ENCODE results near the gene KPNA3.

KPNA3 gene

DNA sequence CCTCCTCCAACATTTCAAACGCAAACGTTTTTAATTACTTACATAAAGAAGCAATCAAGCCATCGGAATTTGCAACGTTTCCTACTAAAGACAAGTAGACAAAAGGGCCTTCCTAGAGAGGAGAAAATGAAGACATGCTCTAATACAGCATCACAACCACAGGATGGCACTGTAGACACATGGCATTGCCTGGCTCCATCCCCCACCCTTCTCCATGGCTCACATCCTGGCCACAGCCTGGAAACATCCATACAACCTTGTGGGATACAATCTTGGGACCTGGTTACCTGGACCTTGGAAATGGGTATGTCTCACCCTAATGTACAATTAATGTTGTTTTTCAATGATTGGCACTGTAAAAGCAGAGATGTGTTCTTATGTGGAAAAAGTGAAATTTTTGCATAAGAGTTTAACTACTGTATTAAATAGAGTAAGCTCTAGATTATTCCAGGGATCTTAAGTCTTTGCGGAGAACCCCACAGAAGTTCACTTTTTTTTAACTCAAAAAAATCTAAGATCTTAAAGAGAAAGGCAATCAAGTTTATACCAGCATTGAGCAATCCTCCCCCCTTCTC lies 122.7 kb downstream of the KPNA3 start:
- no peak for DNase-seq

- DNase-seq, result no peak
Observed at GRCh38 chr13:49667773-49668172, 124.7 kb downstream of the KPNA3 start.

GRCh38 chr13:49664606-49665005 lies 127.9 kb downstream of the KPNA3 start:
- no peak for DNase-seq

GRCh38 chr13:49657241-49657641 lies 135.2 kb downstream of the KPNA3 start:
- no peak for DNase-seq

DNA sequence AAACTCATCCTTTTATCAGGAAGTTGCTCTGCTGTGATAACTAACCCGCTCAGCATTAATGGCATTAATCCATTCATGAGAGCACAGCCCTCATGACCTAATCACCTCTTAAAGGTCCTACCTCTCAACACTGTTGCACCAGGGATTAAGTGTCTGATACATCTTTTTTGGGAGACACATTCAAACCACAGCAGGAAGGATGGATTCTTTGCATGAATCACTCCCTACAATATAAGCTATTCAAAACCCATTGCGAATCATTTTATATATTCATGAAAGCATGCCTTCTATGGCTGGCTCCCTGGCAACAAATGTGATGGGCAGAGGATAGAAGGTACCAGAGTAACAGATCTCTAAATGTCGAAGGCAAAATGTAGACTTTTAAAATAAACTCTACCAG lies 136.6 kb downstream of the KPNA3 start:
- DNase-seq, result no peak

GRCh38 chr13:49654011-49654410 lies 138.5 kb downstream of the KPNA3 start:
- no peak for DNase-seq

GRCh38 chr13:49653478-49653877 lies 139.0 kb downstream of the KPNA3 start:
- no peak for DNase-seq

- no peak for DNase-seq
Observed at GRCh38 chr13:49652355-49653305, 139.9 kb downstream of the KPNA3 start.

DNA sequence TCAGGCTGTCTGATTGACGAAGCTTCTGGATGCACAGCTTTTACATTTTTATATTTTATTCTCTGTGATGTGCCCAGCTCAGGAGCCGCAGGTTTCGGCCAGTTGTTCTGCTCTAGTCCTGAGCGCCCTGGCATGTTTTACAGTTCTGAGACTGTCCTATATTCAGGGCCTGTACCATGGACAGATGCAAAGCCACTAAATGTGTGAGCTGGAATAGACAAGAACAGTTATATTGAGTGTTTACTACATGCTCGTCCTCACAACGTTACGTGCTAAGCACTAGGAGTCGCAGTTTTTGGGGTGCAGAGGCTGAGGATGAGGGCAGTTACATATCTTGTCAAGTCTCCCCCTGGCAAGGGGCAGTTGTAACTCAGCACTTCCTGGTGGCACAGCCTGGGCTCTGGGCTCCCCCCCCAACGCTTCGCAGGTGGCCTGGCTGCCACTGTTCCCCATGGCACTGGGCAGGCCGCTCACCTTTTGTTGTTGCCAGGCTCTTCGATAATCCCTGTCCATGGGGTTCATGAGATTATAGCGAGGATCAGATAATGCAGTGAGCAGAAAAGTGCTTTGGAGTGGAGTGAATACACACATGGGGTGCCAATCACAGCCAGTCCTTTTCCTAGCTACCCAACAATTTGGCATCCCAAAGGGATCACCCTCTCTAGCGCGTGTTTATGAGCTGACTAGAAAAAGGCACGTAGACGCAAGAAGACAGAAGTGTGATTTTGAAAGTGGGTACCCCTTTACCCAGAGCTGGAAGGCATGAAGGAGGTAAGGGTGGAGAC lies 140.7 kb downstream of the KPNA3 start:
- no peak for DNase-seq

- no peak for DNase-seq
Observed at GRCh38 chr13:49649963-49650312, 142.5 kb downstream of the KPNA3 start.
